Measurements from ENCODE around the gene ELP4.

DNA sequence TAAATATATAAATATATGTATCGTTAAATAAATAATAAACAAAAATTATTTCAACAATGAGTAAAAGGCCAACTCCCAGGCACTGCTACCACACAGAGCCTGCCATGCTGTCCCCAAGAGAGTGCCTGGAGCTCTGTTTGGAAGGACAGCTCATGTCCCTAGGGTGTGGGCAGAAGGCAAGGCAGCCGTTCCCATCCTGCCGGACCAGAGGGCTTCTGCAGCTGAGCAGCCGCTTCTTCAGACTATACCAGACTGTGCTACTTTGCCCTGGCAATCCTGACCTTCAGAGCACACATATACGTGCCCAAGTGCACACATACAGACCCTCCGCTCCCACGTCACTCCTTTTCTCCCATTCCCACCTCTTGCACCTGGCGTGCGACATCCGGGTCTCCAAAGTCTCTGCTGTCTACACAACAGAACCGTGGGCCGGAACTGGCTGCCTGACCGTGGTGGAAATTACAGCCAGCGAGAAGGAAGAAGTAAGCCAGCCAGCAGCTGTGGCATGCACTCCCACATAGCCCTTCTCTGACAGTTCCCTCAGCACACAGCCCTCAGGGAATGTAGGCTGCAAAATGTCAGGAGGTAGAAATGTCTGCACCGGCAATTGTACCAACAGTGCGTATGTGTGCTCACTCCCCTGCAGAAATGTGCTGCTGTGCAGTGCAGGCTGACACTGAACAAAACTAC, 277.6 kb downstream of the ELP4 start:
- TF ChIP-seq CTCF (IDR thresholded peaks at IDR 0.05; ENCODE audit: insufficient read depth, low read length, poor library complexity, severe bottlenecking), result no peak
- no peak for TF ChIP-seq EZH2phosphoT487 (conservative IDR thresholded peaks at IDR 0.05; ENCODE audit: low read length)

Measured in SU-DHL-6 (cell line).